NCI-H510A treated with DMSO at 0.1 percent for 48 hours (cell line): ENCODE results near the gene LCORL.
"Not testable (repeated sequence)": the region's sequence is repeated elsewhere in the genome, so short reads cannot be mapped to it uniquely, and the experiment has no call there.

Experiments used
- DNase-seq: peaks from one replicate; lab custom pipeline; 2025; lab: John Stamatoyannopoulos, UW

LCORL gene

GRCh38 chr4:17851959-17852358 lies 169.6 kb downstream of the LCORL start:
- no peak for DNase-seq

GRCh38 chr4:17850295-17850694 lies 171.3 kb downstream of the LCORL start:
- DNase-seq: not testable (repeated sequence)

- DNase-seq: no peak
Observed at GRCh38 chr4:17846266-17846665, 175.3 kb downstream of the LCORL start.

DNA sequence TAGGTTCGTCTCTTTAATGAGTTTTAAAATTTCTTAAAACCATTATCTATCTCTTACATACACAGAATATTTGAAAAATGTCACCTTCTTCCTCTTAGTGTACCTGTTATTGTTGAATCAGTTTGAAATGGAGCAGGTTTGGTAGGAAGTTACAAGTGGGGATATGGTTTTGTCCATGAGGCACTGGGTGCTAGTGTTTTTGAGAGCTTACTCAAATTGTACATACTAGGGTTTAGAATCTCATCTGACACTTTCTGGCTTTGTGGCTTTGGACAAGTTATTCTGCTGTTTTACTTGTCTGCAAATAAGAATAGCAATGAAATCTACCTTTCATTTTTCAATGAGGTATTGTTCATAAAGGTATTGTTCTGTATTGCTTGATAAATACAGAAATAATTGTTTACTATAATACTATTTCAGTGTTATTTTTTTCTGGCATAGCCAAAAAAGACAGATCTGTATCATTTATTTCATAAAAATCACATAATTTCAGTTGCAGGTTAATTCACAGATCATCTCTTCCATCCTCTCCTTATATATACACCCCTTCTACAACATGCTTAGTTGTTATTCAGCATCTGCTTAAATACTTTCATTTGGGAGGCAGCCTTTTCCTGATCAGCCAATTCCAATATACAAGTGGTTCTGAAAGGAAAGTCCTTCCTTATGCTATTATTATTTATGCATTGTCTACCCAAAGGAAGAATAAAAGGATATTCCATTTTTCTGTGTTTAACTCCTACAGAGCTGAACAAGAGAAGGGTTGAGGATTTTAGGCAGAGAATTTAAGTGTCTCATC lies 197.5 kb downstream of the LCORL start:
- no peak for DNase-seq

GRCh38 chr4:17817027-17817426 lies 204.5 kb downstream of the LCORL start:
- DNase-seq: peak; percentile 10

GRCh38 chr4:17816142-17816541 lies 205.4 kb downstream of the LCORL start:
- DNase-seq: no peak

DNA sequence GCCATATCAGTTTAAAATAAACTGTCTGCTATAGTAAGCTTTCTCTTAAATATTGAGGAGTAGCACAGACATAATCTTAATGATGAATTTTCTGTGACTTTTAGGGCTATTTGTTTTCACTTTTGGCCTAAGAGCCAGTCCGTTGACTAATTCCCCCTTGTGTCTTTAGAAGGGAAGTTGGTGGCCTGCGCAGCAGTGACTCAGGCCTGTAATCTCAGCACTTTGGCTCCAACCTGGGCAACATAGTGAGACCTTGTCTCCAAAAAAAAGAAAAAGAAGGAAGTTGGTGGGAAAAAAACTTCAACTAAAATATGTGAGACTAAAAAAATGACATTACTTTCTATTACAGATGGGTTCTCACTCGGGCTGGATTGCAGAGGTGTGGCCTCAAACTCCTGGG lies 207.4 kb downstream of the LCORL start:
- no peak for DNase-seq

DNA sequence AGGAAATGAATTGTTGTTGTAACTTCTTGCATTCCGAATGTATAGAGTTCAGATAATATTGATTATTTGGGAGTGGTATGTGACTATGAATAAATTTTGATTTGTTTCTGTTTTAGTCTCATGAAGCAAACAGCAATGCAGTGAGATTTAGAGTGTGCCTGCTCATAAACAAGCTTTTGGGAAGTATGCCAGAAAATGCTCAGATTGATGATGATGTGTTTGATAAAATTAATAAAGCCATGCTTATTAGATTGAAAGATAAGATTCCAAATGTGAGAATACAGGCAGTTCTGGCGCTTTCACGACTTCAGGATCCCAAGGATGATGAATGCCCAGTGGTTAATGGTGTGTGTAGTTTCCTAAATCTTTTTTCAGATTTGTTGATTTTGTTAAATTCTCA lies 208.8 kb downstream of the LCORL start:
- DNase-seq: no peak

DNA sequence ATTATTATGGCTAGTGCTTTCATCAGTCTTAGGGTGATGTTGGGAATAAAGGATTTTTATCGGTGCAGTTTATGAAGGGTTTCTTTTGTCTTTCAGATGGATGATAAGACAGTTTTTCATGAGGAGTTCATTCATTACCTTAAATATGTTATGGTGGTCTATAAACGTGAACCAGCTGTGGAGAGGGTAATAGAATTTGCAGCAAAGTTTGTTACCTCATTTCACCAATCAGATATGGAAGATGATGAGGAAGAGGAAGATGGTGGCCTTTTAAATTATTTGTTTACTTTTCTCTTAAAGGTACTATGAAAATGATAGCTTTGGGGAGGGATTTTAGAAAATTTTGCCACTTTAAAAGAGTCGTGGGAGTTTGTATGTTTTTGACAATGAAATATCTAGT lies 209.4 kb downstream of the LCORL start:
- DNase-seq: no peak

DNA sequence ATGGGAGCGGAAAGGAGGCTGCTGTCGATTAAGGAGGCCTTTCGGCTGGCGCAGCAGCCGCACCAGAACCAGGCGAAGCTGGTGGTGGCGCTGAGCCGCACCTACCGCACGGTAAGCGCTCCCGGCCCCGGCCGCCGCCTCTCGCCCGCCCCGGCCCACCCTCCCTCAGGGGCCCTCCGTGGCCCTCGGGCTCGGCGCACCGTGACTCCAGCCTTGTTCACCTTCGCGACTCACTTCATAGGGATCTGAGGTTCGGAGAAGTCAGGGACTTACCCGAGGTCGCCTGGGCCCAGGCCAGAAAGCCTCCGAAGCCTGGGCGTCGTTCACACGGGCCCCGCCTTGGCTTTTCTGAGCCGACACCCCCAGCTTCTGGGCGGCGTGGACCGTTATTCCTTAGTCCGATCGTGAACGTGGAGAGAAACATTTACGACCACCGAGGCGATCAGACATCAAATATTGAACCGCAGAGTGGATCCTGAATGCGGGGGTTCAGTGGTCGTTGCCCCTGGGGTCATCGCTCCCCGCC lies 210.4 kb downstream of the LCORL start:
- peak; percentile 3 for DNase-seq

- peak; percentile 91 for DNase-seq
Observed at GRCh38 chr4:17810260-17811077, 211.1 kb downstream of the LCORL start, which contains the start of the genes DCAF16 and NCAPG. DCAF16 (minus strand) TSS chr4:17810757; CDS start chr4:17804141, 6,616 bp downstream. NCAPG (plus strand) TSS chr4:17810979; CDS start chr4:17811078, 99 bp downstream.

DNA sequence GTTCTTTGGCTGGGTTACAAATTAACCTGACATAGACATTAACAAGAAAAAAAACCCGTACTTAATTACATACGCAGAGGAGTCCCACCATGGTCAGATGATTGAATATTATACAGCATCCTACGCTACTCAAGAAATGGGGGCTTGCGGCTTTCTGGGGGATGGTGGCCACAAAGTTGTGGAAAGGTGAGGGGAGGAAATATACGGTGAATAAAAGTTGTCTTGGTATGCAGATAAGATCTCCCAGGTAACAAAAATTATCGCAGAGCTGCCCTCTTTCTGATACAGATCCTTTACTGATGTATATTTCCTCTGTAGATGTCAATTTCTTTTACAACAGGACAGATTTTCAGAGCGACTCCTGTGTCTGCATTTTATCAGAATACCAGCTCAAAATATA lies 211.9 kb downstream of the LCORL start:
- no peak for DNase-seq

- no peak for DNase-seq
Observed at GRCh38 chr4:17807446-17807845, 214.1 kb downstream of the LCORL start.

GRCh38 chr4:17805580-17806155 lies 215.9 kb downstream of the LCORL start:
- no peak for DNase-seq

DNA sequence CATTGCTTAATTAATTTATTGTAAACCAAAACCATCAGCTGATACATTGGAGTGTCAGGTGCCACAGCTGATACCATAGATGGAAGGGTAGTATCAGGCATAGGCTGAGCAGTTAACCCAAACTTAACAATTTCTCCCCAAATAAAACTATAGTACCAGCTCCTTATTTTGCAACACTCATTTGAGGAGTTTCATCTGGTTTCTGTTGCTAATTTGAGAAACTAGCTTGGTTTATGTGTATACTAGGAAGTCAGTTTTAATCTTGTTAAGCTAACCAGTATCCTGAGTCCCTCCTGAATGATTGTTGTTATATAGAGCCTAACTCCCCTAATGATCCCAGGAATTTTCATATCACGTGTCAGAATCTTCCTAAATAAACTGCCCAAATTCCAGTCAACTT lies 223.7 kb downstream of the LCORL start:
- no peak for DNase-seq

- DNase-seq: no peak
Observed at GRCh38 chr4:17794730-17795129, 226.8 kb downstream of the LCORL start.
